GM18861 (cell line): Measurements from ENCODE around the gene DEFB121.
"Not testable (repeated sequence)": the region's sequence is repeated elsewhere in the genome, so short reads cannot be mapped to it uniquely, and the experiment has no call there.

Experiments
- ATAC-seq: cut with Tn5 transposase; IDR thresholded peaks from one replicate; pipeline ENCODE4 v1.9.1; 2021; ENCODE audit not compliant: unreplicated experiment

The DEFB121 gene

GRCh38 chr20:31364272-31364671, 41.7 kb downstream of the DEFB121 start:
- not testable (repeated sequence) for ATAC-seq

- ATAC-seq = no peak
Observed at GRCh38 chr20:31363295-31363694, 42.7 kb downstream of the DEFB121 start.

DNA sequence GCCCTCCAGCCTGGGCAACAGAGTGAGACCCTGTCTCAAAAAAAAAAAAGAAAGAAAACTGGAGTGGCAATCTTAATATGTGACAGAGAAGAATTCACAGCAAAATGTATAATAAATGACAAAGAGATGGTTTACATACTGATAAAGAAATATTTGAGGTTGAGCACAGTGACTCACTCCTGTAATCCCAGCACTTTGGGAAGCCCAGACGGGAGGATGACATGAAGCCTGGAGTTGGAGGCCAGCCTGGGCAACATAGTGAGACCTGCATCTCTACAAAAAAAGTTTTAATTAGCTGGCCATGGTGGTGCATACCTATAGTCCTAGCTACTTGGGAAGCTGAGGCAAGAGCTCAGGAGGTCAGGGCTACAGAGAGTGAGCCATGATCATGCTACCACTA, 50.0 kb downstream of the DEFB121 start:
- ATAC-seq = no peak
